Left ventricle myocardium inferior (tissue), 1 donor: ENCODE data around the gene SNIP1. TPM values are rescaled to one million over a fixed set of nuclear protein-coding genes. Genes with fewer than 3 reads are reported as not detected.
A peak's percentile ranks its signal among the peaks of the same experiment; 100 is the strongest.
"Not testable (repeated sequence)": the region's sequence is repeated elsewhere in the genome, so short reads cannot be mapped to it uniquely, and the experiment has no call there.

ENCODE experiments used
- DNase-seq: peaks from one replicate; pipeline ENCODE4 v3.0.0-alpha.2; 2020
- H3K27ac ChIP-seq: fragments of 200-600 bp; replicated peaks from 2 replicates; pipeline ENCODE4 v1.8.0; 2021
- H3K27me3 ChIP-seq: fragments of 200-600 bp; 2 replicates; pipeline ENCODE4 v1.8.0; 2021; ENCODE audit warnings: low read depth
- H3K36me3 ChIP-seq: fragments of 200-600 bp; 2 replicates; pipeline ENCODE4 v1.8.0; 2021
- H3K4me1 ChIP-seq: fragments of 200-600 bp; 2 replicates; pipeline ENCODE4 v1.8.0; 2021
- H3K4me3 ChIP-seq: fragments of 200-600 bp; 2 replicates; pipeline ENCODE4 v1.8.0; 2021; ENCODE audit warnings: mild to moderate bottlenecking, moderate library complexity
- H3K9me3 ChIP-seq: fragments of 200-600 bp; replicated peaks from 2 replicates; pipeline ENCODE4 v1.8.0; 2021
- CTCF ChIP-seq: fragments of 200-600 bp; IDR thresholded peaks from 2 replicates; pipeline ENCODE4 v1.8.0; 2021; ENCODE audit warnings: antibody characterized with exemption, mild to moderate bottlenecking, borderline replicate concordance
- intact Hi-C: fragments of 100-400 bp; cut with micrococcal nuclease; formaldehyde crosslinking; loops from one replicate; pipeline ENCODE4 v1.11.0; 2022
- total RNA-seq: library from RNA; stranded (reverse); fragmentation: NEBNext Ultra II Directional; extraction: Animal tissue kit (Norgen Biotek cat#: 25700); gene quantifications from one replicate; pipeline ENCODE4 v1.2.1, GENCODE V29; 2021
- donor health status: DM: no; HTN: yes; CAD: no; lungs with severe emphysema.

Gene SNIP1
- total RNA-seq, 1 donor from 2014 or later = 7.0 TPM

DNA sequence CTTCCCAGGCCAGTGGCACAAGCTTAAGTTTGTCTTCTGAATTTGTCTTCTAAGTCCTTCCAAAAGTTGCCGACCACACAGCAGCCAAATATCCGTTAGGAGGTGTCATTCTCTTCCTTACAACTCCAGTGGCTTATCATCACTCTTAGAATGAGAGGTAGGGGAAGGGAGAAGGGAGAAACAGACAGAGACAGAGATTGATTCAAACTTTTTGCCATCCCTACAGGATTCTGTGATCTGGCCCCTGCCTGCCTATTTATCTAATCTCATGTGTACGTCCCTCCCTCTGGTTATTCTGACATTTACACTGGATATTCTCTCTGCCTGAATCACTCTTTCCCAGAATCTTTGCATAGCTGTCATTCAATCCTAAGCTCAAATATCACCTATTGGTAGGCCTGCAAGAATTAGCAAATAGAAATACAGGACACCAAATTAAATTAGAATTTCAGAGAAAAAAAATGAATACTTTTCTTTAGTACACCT lies 42.1 kb upstream of the SNIP1 start:
- intact Hi-C loops = loop anchor here (5.0 kb wide), 1 partner anchor 86 kb away; no protein-coding TSS in a partner anchor
- Histone ChIP-seq H3K4me1 (peaks cover 27% of the 10 kb centered on the region), H3K27me3 (no peaks in the 10 kb centered on the region), H3K27ac (peak overlapping the region; percentile 85), H3K4me3 (peak overlapping the region; percentile 85), H3K36me3 (peaks cover 15% of the 10 kb centered on the region), H3K9me3 (no peaks in the 10 kb centered on the region)
- TF ChIP-seq CTCF = no peak
- DNase-seq = no peak

GRCh38 chr1:37595440-37596181 lies 41.5 kb upstream of the SNIP1 start, which contains the start of gene GNL2:
Gene GNL2 (minus strand): TSS chr1:37595937. CDS start chr1:37595822, 115 bp downstream.
- Histone ChIP-seq H3K9me3 (no peaks in the 10 kb centered on the region), H3K27ac (peak within 1 kb of the TSS; percentile 85), H3K4me1 (peaks cover 27% of the 10 kb centered on the region), H3K4me3 (peak within 1 kb of the TSS; percentile 85), H3K36me3 (peaks cover 21% of the 10 kb centered on the region), H3K27me3 (no peaks in the 10 kb centered on the region)
- no peak for TF ChIP-seq CTCF
- peak; percentile 98 for DNase-seq
- intact Hi-C loops = loop anchor here (5.0 kb wide), 1 partner anchor 87 kb away; no protein-coding TSS in a partner anchor

- Histone ChIP-seq H3K27ac (no peak overlapping the region), H3K36me3 (peaks cover 40% of the 10 kb centered on the region), H3K9me3 (no peaks in the 10 kb centered on the region), H3K4me1 (peaks cover 27% of the 10 kb centered on the region), H3K27me3 (no peaks in the 10 kb centered on the region), H3K4me3 (no peak overlapping the region)
- no peak for TF ChIP-seq CTCF
- intact Hi-C loops = no loop called here
- DNase-seq = no peak
These were observed 39.6 kb upstream of the SNIP1 start for GRCh38 chr1:37593726-37594125.

- intact Hi-C loops = no loop called here
- no peak for DNase-seq
- no peaks in the 10 kb centered on the region for H3K27me3 ChIP-seq
- peaks cover 84% of the 10 kb centered on the region for H3K36me3 ChIP-seq
- H3K4me3 ChIP-seq = no peak overlapping the region
- TF ChIP-seq CTCF = no peak
- peaks cover 3% of the 10 kb centered on the region for H3K4me1 ChIP-seq
- no peak overlapping the region for H3K27ac ChIP-seq
- H3K9me3 ChIP-seq = no peaks in the 10 kb centered on the region
These were observed 34.8 kb upstream of the SNIP1 start for GRCh38 chr1:37588939-37589338.

DNA sequence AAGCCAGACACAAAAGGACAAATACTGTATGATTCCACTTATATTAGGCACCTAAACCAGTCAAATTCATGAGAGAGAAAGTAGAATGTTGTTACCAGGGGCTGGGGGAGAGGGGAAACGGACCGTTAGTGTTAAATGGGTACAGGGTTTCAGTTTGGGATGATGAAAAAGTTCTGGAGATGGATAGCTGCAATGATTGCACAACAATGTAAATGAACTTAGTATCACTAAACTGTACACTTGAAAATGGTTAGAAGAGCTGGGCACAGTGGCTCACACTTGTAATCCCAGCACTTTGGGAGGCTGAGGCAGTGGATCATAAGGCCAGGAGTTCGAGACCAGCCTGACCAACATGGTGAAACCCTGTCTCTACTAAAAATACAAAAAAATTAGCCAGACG lies 30.5 kb upstream of the SNIP1 start:
- H3K4me1 ChIP-seq, intact Hi-C loops: not testable (repeated sequence)
- peaks cover 96% of the 10 kb centered on the region for H3K36me3 ChIP-seq

DNA sequence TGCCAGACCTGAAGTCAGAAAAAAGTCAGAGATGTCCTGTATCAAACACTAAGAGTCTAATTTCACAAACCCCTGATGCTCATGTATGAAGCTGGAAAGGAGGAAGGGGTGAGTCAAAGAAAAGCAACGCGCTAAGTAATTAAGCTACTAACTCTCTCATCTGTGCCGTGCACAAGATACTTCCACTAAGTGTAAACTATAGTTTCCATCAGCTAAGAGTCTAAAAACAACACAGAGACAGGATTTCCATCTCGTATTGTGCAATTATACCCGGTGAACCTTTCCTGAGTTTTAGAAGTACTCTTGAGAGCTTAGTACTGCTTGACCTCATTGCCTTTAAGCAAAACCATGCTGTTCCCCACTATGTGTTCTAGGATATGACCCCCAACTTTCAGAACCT lies 21.6 kb upstream of the SNIP1 start:
- no peak for DNase-seq
- Histone ChIP-seq H3K36me3 (peaks cover 99% of the 10 kb centered on the region), H3K9me3 (no peaks in the 10 kb centered on the region), H3K27me3 (no peaks in the 10 kb centered on the region), H3K4me3 (no peak overlapping the region), H3K27ac (no peak overlapping the region), H3K4me1 (no peaks in the 10 kb centered on the region)
- TF ChIP-seq CTCF = no peak
- intact Hi-C loops = no loop called here

More for the DNA sequence above, 30.5 kb upstream of the SNIP1 start:
- H3K9me3 ChIP-seq, H3K4me3 ChIP-seq, DNase-seq, H3K27ac ChIP-seq, H3K27me3 ChIP-seq: not testable (repeated sequence)
